Fibroblast of the aortic adventitia (primary cell): ENCODE data around the gene IMMP2L. TPM values are rescaled to one million over a fixed set of nuclear protein-coding genes. Genes with fewer than 3 reads are reported as not detected.
A peak's percentile ranks its signal among the peaks of the same experiment; 100 is the strongest.

ENCODE experiments used
- DNase-seq: peaks from one replicate; pipeline ENCODE4 v3.0.0-alpha.2; 2010; ENCODE audit warnings: low read depth
- H3K4me3 ChIP-seq: 2 replicates; pipeline ENCODE4 v1.5.1; 2011; ENCODE audit warnings: low read depth, mild to moderate bottlenecking, control low read depth, low read length, moderate library complexity
- CTCF ChIP-seq: IDR thresholded peaks from 2 replicates; pipeline ENCODE4 v1.5.1; 2011; ENCODE audit warnings: mild to moderate bottlenecking, low read length, control low read depth, inconsistent platforms; ENCODE audit not compliant: insufficient read depth
- total RNA-seq: library from RNA; depleted of rRNA; stranded (reverse); fragments of >200 nt; gene quantifications from 2 replicates; pipeline ENCODE4 v1.2.3, GENCODE V29; 2012; ENCODE audit warnings: low replicate concordance

Gene IMMP2L
- total RNA-seq, 1 donor, result 9.9 TPM

- no peak for DNase-seq
- TF ChIP-seq CTCF, result no peak
- H3K4me3 ChIP-seq, result no peak overlapping the region
Observed at GRCh38 chr7:111492234-111492633, 70.1 kb downstream of the IMMP2L start.

- peak; percentile 78 for DNase-seq
- H3K4me3 ChIP-seq, result no peak overlapping the region
- peak; percentile 78 for TF ChIP-seq CTCF
Observed at GRCh38 chr7:111486472-111487142, 75.7 kb downstream of the IMMP2L start.

GRCh38 chr7:111485701-111486380 is 76.5 kb downstream of the IMMP2L start:
- no peak for TF ChIP-seq CTCF
- DNase-seq, result no peak
- H3K4me3 ChIP-seq, result no peak overlapping the region

- DNase-seq, result no peak
- TF ChIP-seq CTCF, result no peak
- H3K4me3 ChIP-seq, result no peak overlapping the region
Observed at GRCh38 chr7:111483078-111483477, 79.2 kb downstream of the IMMP2L start.

- H3K4me3 ChIP-seq, result no peak overlapping the region
- no peak for DNase-seq
- TF ChIP-seq CTCF, result no peak
Observed at GRCh38 chr7:111477462-111478225, 84.6 kb downstream of the IMMP2L start.

- no peak for TF ChIP-seq CTCF
- no peak for DNase-seq
- H3K4me3 ChIP-seq, result no peak overlapping the region
Observed at GRCh38 chr7:111476586-111477293, 85.6 kb downstream of the IMMP2L start.
